ENCODE results near the gene TNXB. TPM values are rescaled to one million over a fixed set of nuclear protein-coding genes. Genes with fewer than 3 reads are reported as not detected.
"Not testable (repeated sequence)": the region's sequence is repeated elsewhere in the genome, so short reads cannot be mapped to it uniquely, and the experiment has no call there.

TNXB gene
- total RNA-seq, 1 donor from 2014 or later = 73.3 TPM

DNA sequence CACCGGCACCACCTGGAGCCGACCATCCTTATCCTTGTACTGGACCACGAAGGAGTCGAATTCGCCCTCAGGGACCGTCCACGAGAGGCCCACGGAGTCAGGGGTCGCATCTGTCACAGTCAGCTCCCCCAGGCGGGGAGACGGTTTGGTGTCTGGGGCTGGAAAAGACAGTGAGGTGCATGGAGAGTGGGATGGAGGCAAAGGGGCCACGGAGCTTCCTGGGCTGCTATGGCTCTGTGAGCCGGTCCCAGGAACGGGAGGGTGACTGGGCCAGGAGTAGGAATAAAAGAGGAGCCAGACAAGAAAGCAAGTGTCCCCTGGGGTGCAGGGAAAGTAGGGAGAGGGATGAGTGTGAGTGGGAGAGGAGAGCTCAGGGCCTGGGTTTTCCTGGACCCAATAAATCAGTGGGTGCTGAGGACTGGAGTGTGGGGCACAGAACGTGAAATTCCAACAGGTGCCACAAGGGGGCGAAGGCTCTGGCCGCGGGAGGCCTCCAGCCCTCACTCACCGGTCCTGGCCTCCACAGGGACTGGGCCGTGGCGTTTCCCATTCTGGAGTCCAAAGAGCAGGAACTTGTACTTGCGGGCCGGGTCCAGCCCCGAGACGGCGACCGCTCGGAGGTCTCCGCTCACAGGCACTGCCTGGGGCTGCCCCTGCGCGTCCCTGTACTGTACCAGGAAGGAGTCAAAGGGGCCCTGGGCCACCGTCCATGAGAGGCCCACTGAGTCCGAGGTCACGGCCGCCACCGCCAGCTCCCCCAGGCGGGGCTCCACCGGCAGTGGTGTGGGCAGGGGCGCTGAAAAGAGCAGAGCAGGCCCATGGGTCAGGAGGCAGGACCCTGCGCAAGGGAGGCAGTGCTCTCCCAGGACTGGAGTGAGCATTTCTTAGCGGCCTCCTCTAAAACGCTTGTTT is 61.0 kb downstream of the TNXB start:
- ATAC-seq (peak; percentile 53), DNase-seq (ENCODE audit: missing footprints) (peak; percentile 79)
- intact Hi-C loops (cut with DNase I) = no loop called here

DNA sequence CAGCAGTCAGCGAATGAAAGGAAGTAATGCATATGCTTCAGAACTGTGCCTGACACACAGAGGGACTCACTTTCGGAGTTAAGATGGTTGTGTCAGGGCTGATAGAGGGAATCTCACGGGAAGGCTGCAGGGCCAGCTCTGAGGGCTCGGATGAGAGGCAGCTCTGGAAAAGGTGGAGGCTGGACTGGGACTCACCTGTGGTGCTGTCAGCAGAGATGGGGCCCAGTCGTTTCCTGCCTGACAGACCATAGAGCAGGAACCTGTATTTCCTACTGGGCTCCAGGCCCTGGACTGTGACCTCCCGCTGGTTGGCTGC is 61.6 kb downstream of the TNXB start:
- peak; percentile 43 for DNase-seq (ENCODE audit: missing footprints)
- no peak for ATAC-seq
- intact Hi-C loops (cut with DNase I) = no loop called here

DNA sequence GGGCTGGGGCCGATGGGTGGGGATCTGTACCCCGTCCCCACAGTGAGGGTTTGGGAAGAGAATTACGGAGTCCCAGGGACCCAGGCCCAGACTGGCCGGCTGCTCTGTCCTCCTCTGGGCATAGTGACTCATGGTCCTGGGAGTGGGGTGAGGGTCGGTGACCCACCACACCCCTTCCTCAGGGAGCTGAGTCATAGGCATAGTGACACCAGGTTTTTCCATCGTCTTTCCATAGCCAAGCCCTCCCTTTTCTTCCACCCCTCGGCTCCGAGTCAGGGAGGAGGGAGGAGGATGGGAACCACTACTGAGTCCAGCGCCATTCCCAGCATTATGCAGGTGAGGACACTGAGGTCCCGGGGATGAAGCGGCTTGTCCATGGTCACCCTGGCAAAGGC is 62.1 kb downstream of the TNXB start:
- ATAC-seq = peak; percentile 66
- peak; percentile 64 for DNase-seq (ENCODE audit: missing footprints)
- intact Hi-C loops (cut with DNase I) = no loop called here

DNA sequence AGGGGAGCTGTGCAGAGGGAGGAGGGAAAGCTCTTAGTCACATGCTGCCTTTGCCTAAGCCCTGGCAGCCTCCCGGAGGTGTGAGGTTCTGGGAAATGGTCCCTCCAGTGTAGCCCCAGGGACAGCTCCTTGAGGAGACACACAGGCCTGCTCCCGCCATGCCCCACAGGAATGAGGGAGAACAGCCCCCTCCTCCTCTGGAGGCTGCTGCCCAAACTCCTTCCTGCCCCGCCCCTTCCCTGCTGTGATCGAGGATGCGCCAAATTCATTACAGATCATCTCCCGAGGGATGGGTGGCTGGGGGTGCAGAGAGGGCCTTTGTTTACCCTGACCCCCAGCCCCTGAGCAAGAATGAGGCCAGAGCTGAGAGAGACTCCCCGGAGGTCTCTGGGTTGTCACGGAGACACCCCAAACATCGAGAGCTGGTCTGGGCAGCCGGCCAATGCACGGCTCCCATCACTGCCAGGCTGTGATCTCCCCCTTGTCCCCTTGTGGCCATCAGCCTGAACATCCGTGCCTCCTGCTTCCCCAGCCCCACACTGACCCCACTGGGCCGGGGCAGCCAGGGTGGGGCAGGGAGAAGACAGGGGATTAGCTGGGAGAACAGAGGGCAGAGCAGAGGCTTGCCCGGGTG is 62.6 kb downstream of the TNXB start:
- intact Hi-C loops (cut with DNase I) = no loop called here
- ATAC-seq (peak; percentile 37), DNase-seq (ENCODE audit: missing footprints) (peak; percentile 75)

DNA sequence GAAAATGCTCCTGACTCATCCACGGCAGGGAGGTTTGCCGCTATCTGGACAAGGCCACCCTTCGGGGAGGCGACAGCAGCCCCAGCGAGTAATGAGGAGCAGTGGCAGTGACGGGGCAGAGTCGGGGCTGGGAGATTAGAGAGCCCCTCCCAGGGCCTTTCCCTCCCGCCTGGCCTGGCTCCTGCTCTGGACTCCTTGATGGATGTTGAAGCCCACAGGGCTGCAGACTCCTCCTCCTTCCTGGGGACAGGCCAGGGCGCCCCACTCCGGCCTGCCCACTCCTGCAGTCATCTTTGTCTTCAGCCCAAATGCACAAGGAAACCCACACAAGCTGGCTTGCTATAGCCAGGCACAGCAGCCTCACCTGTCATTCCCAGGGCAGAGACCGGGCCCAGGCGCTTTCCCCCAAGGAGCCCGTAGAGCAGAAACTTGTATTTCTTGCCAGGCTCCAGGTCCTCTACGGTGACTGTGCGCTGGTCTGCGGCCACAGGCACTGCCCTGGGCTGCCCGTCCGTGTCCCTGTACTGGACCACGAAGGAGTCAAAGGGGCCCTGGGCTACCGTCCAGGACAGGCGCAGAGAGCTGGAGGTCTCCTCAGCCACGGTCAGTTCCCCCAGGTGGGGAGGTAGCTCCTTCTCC is 63.2 kb downstream of the TNXB start:
- ATAC-seq = peak; percentile 32
- DNase-seq (ENCODE audit: missing footprints) = peak; percentile 70
- intact Hi-C loops (cut with DNase I) = no loop called here

DNA sequence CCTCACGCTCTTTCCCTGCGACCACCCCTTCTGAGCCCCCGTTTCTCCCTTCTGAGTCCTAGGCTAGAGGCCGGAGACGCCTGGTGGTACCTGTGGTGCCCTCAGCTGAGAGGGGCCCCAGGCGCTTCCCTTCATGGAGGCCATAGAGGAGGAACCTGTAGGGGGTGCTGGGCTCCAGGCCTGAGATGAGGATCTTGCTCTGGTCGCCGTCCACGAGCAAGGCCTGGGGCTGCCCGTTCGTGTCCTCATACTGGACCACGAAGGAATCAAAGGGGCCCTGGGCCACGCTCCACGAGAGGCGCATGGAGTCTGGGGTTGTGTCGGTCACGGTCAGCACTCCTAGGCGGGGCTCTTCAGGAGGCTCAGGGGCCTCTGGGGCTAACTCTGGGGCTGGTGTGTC is 64.2 kb downstream of the TNXB start:
- ATAC-seq; intact Hi-C loops (cut with DNase I): not testable (repeated sequence)
- DNase-seq (ENCODE audit: missing footprints) = peak; percentile 30

DNA sequence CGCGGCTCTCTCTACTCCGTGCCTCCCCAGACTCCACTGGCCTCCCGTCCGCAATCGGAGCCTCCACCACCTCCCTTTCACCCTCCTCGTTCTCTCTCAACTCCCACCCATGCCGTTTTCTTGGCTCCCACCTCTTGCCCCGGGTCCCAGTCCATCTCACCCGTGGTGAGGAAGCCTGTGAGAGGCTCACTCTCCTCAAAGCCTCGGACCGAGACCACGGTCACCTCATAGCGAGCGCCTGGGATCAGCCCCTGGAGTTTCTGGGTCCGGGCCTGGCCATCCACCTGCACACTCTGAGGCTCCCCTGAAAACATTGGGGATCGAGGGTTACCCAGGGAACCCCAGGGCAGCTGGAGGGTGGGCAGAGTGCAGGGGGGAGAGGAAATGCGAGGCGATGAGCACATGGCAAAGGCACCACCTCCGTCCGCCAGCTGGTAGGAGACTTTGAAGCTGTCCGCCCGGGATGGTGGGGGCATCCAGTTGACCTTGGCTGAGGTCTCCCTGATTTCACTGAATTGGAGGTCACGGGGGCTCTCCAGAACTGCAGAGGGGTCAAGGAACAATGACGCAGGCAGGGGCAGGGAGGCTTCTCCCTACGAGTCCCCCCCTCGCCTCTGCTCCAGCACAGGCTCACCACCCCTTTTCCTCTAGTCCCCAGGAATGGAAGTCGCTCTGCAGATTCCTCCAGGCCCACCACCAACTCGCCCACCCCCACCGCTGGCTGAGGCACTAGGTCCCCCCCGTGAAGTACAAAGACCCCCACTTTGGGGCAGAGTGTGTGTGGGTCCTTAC is 65.4 kb downstream of the TNXB start:
- intact Hi-C loops (cut with DNase I); ATAC-seq: not testable (repeated sequence)
- peak; percentile 61 for DNase-seq (ENCODE audit: missing footprints)

DNA sequence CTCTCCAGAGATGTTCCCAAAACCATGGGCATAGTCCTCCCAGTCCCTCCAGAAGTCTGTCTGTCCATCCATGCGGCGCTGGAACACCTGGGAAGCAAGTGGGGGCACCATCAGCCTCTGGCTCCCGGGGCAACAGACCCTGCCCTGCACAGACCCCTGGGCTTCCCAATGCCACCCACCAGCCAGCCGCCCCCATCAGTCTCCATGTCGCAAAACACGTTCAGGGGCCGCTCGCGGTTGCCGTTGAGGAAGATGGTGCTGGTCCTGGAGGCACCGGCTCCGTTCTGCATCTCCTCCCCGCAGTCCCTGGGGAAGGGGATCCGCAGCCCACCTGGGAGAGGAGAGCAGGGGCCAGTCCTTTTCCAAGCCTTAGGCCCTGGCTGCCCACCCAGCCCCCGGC is 66.9 kb downstream of the TNXB start:
- intact Hi-C loops (cut with DNase I); DNase-seq (ENCODE audit: missing footprints); ATAC-seq: not testable (repeated sequence)

DNA sequence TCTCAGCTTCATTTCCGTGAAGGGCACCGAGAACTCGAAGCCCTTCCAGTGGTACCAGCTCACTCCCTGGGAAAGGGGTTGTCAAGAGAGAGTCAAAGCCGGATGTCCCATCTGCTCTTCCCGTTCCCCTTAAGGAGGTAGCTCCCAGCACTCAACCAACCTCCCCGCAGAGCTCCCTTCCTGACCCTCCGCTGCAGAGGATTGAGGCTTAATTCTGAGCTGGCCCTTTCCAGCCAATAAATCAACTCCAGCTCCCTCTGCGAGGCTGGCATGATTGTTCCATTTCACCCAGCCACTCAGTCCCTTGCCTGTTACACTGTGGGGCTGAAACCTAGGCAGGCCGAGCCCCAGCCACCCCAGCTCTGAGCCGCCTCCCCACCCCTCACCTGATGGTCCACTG is 67.8 kb downstream of the TNXB start:
- intact Hi-C loops (cut with DNase I); ATAC-seq; DNase-seq (ENCODE audit: missing footprints): not testable (repeated sequence)

DNA sequence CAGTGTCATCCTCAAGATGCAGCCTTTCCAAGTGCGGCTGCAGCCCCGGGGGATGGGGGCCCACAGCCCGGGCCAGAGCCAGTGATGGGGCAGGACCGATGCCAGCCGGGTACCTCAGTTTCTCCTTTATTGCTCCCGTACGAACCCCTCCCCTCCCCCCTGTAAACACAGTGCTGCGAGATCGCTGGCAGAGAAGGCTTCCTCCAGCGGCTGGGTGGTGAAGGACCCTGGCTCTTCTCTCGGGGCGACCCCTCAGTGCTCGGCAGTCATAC is 68.2 kb downstream of the TNXB start:
- ATAC-seq; DNase-seq (ENCODE audit: missing footprints); intact Hi-C loops (cut with DNase I): not testable (repeated sequence)

DNA sequence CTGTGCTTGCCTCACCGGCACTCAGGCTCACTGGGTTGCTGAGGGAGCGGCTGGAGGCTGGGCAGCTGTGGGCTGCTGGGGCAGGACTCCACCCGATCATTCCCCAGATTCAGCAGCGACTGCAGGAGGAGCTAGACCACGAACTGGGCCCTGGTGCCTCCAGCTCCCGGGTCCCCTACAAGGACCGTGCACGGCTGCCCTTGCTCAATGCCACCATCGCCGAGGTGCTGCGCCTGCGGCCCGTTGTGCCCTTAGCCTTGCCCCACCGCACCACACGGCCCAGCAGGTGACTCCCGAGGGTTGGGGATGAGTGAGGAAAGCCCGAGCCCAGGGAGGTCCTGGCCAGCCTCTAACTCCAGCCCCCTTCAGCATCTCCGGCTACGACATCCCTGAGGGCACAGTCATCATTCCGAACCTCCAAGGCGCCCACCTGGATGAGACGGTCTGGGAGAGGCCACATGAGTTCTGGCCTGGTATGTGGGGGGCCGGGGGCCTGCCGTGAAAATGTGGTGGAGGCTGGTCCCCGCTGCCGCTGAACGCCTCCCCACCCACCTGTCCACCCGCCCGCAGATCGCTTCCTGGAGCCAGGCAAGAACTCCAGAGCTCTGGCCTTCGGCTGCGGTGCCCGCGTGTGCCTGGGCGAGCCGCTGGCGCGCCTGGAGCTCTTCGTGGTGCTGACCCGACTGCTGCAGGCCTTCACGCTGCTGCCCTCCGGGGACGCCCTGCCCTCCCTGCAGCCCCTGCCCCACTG is 68.7 kb downstream of the TNXB start:
- intact Hi-C loops (cut with DNase I); ATAC-seq: not testable (repeated sequence)
- DNase-seq (ENCODE audit: missing footprints) = peak; percentile 30

DNA sequence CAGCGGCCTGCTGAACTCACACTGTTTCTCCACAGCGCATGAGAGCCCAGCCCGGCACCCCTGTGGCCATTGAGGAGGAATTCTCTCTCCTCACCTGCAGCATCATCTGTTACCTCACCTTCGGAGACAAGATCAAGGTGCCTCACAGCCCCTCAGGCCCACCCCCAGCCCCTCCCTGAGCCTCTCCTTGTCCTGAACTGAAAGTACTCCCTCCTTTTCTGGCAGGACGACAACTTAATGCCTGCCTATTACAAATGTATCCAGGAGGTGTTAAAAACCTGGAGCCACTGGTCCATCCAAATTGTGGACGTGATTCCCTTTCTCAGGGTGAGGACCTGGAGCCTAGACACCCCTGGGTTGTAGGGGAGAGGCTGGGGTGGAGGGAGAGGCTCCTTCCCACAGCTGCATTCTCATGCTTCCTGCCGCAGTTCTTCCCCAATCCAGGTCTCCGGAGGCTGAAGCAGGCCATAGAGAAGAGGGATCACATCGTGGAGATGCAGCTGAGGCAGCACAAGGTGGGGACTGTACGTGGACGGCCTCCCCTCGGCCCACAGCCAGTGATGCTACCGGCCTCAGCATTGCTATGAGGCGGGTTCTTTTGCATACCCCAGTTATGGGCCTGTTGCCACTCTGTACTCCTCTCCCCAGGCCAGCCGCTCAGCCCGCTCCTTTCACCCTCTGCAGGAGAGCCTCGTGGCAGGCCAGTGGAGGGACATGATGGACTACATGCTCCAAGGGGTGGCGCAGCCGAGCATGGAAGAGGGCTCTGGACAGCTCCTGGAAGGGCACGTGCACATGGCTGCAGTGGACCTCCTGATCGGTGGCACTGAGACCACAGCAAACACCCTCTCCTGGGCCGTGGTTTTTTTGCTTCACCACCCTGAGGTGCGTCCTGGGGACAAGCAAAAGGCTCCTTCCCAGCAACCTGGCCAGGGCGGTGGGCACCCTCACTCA is 69.5 kb downstream of the TNXB start:
- DNase-seq (ENCODE audit: missing footprints) = peak; percentile 51
- intact Hi-C loops (cut with DNase I); ATAC-seq: not testable (repeated sequence)

DNA sequence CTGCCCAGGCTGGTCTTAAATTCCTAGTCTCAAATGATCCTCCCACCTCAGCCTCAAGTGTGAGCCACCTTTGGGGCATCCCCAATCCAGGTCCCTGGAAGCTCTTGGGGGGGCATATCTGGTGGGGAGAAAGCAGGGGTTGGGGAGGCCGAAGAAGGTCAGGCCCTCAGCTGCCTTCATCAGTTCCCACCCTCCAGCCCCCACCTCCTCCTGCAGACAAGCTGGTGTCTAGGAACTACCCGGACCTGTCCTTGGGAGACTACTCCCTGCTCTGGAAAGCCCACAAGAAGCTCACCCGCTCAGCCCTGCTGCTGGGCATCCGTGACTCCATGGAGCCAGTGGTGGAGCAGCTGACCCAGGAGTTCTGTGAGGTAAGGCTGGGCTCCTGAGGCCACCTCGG is 70.3 kb downstream of the TNXB start:
- intact Hi-C loops (cut with DNase I); DNase-seq (ENCODE audit: missing footprints); ATAC-seq: not testable (repeated sequence)

DNA sequence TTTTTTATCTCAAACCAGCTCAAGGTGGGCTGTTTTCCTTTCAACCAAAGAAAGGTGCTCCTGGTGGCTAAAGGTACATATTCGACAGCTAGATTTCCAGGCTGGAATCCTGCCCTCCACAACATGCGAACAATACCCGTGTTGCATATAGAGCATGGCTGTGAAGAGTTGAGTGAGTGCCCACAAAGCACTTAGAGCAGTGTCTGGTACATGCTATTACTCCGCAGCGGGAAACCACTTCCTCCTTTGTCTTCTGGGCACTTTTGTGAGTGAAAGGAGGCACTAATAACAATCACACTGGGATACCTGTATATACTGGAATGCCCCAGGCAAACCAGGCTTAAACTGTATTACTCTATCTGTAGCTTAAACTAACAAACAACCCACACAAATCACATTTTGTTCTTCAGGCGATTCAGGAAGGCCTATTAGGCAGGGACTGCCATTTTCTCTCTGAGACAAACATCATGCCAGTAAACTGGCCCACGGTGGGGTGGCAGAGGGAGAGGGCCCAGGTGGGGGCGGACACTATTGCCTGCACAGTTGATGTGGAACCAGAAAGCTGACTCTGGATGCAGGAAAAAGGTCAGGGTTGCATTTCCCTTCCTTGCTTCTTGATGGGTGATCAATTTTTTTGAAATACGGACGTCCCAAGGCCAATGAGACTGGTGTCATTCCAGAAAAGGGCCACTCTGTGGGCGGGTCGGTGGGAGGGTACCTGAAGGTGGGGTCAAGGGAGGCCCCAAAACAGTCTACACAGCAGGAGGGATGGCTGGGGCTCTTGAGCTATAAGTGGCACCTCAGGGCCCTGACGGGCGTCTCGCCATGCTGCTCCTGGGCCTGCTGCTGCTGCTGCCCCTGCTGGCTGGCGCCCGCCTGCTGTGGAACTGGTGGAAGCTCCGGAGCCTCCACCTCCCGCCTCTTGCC is 71.3 kb downstream of the TNXB start, which contains the start of gene CYP21A2:
CYP21A2 (plus strand) TSS at position 818 of the 927 bp plus-strand sequence; CDS start at position 826, 8 bp downstream.
- intact Hi-C loops (cut with DNase I); ATAC-seq: not testable (repeated sequence)
- DNase-seq (ENCODE audit: missing footprints) = peak; percentile 58

DNA sequence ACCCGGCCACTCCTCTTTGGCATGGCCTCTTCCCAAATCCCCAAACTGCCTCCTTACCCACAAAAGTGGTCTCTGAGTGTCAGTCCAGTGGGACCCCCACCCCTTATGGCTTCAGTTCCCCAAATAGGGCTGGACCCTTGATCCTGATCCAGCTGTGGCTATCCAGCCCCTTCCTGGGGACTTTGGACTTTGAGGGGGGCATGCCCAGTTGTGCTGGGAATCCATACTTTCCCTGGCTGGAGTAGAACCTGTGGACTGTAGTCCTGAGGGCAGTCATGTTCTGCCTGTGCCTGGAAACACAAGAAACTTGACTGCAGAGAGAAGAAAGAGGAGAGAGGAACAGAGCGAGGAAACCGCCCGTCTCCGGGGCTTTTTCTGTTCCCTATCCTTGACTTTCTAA is 72.0 kb downstream of the TNXB start:
- DNase-seq (ENCODE audit: missing footprints); intact Hi-C loops (cut with DNase I); ATAC-seq: not testable (repeated sequence)
